ENCODE data around the gene CCDC90B.

- TF ChIP-seq, protein P1, sequence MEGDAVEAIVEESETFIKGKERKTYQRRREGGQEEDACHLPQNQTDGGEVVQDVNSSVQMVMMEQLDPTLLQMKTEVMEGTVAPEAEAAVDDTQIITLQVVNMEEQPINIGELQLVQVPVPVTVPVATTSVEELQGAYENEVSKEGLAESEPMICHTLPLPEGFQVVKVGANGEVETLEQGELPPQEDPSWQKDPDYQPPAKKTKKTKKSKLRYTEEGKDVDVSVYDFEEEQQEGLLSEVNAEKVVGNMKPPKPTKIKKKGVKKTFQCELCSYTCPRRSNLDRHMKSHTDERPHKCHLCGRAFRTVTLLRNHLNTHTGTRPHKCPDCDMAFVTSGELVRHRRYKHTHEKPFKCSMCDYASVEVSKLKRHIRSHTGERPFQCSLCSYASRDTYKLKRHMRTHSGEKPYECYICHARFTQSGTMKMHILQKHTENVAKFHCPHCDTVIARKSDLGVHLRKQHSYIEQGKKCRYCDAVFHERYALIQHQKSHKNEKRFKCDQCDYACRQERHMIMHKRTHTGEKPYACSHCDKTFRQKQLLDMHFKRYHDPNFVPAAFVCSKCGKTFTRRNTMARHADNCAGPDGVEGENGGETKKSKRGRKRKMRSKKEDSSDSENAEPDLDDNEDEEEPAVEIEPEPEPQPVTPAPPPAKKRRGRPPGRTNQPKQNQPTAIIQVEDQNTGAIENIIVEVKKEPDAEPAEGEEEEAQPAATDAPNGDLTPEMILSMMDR (IDR thresholded peaks at IDR 0.05; ENCODE audit: low read depth, low read length), result no peak
- TF ChIP-seq POLR2A (IDR thresholded peaks at IDR 0.05; ENCODE audit: extremely low read depth, insufficient read length) (no peak), MAX (IDR thresholded peaks at IDR 0.05; ENCODE audit: low read depth, low read length) (no peak), MYC (IDR thresholded peaks at IDR 0.05; ENCODE audit: low read depth, low read length) (no peak)
Measured at GRCh38 chr11:83330303-83330702, 44.1 kb upstream of the CCDC90B start.

Data from NB4 (cell line).